Measurements from ENCODE around the gene BANK1.

The BANK1 gene

DNA sequence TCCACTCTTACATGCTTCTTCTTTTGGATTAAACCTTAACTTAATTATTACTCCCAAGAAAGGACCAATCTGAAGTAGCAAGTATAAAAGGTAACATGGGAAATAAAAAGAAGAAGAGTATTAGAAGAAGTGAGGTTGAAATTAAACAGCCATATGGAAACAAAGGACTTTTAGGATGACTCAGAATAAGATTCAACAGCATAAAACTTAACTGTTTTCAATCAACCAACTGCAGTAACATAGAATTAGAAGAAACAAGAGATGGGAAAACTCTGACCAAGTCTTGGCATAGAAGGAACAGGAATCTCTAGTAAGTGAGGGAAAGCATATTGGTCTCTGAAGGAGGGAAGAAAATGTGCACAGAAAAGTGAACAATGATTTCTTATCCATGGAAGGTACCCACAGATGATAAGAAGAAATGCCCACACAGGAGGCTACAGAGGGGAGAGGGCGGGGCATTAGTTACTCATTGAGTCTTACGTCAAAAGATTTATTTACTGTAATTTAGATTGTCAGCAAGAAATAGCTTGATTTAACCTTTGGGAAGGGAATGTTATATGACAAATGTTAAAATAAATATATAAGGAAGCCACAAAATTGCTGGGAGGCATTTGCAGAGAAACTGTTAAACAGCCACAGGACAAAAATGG, 177.3 kb downstream of the BANK1 start:
- FAIRE-seq, result no peak

DNA sequence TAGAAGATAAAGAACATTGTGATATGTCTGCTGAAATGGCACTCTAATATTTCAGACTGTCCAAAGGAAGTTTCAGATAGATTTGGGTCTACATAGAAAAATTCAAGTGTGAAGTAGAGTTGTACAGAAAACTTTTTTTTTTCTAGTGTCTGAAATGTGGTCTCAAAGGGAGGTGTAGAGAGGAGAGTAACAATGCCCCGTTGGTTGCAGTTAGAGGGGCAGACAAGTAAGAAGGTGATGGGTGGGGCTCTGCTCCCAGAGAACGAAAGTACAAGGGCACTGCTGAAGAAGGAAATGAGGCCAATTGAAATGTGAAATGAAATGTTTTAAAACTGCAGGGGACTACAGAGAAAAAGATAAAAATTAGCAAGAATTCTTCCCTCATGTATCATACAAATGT, 177.8 kb downstream of the BANK1 start:
- FAIRE-seq, result no peak

DNA sequence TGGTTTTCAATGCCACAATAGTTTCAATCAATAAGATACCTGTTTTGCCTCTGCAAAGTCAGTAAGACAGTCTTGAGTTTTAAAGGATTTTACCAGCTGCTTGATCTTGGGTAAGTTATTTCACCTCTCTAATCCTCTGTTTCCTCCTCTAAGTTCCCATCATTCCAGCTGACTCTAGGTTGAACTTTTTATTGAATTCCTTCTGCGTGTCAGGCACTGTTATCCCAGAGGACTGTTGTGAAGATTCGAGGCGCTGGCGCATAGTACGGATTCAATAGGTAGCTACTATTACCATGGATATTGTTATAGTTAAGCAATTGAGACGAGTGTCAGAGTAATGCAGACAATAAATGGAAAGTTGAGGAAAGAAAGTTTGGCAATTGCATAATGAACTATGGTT, 179.4 kb downstream of the BANK1 start:
- no peak for FAIRE-seq

DNA sequence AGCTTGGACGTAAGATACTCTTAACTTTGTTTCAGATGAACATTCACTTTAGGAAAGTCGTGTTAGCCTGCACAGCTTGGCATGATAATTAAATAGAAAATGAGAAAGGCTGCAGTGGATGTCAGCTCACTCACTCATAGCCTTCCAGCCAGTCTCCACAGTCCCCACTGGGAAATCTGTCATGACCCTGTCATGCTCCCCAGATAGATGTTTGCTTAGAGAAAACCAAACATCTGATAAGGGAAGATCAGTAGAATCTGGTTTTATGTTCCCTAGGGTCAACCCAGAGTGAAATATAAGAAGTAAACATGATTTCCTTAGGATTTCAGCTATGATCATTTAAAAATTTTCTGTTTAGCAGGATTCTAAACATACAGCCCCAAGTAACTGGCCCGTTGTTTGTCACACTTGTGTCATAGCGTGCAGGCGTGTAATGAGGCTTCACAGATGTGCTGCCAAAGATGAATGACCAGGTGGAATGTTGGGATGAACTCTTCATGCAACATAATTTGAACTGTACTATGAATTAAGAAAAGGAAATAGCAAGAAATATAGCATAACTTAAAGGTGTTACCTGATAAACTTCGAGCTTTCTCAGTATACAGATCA, 180.1 kb downstream of the BANK1 start:
- no peak for FAIRE-seq

DNA sequence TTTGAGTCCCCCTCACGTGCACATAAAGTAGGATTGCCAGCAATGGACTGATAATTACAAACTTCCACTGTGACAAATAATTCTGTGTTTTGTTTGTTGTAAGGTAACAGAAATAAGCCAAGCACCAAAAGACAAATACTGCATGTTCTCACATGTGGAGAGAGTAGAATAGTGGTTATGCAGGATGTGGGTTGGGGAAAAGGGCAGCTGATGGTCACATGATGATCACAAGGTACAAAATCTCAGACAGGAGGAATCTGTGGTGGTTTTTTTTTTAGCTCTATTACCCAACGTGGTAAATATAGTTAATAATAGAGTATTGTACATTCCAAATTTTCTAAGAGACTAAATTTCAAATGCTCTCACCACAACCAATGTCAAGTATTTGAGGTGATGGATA, 182.3 kb downstream of the BANK1 start:
- no peak for FAIRE-seq

DNA sequence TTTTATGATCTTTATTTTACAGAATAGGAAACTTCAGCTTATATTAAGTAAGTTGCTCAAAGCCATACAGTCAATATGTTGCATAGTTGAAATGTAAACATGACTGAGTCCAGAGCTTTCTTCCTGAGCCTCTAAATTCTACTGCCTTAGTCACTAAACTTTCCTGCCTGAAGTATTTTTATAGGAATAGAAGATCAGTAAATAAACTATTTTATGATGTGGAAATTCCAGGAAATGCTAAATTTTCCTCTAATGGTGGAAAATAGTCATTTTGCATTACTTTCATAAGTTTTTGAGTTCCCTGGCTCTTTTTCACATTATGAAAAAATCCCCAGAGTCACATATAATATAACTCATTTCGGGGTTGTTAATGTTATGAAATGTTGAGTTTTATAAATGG, 182.8 kb downstream of the BANK1 start:
- no peak for FAIRE-seq

DNA sequence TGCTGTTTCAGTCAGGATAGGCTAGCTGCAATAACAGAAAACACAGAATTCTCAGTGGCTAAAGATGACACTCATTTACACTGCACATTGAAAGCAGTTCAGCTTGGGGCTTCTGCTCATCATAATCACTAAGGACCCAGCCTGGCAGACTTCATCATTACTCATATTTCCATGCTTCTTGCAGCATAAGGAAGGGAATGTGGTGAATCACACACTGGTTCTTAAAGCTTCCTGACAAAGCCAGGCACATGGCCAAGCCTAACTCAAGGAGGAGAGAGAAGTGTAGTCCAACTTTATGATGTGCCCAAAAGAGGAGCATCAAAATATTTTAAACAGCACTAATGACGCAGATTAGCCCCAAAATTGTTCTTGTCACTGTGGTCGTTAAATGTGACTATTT, 186.5 kb downstream of the BANK1 start:
- no peak for FAIRE-seq

DNA sequence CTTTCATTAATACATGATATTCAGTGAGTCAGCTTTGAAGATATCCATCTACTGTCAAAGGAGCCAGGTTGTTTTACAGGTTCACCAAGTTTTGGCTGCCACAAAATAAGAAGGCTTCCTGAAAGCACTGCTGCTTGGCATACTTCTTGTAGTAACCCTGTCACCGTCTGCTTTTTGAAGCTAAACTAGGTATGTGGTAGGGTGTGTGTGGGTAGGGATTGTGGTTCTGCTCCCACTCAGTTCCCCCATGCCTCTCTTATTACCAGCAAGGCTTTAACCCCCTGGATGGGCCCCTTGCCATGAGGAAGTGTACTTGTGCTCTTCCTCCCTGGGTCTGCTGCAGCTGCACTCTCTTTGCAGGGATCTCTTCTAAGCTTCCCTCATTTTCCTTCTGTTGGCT, 191.2 kb downstream of the BANK1 start:
- no peak for FAIRE-seq

DNA sequence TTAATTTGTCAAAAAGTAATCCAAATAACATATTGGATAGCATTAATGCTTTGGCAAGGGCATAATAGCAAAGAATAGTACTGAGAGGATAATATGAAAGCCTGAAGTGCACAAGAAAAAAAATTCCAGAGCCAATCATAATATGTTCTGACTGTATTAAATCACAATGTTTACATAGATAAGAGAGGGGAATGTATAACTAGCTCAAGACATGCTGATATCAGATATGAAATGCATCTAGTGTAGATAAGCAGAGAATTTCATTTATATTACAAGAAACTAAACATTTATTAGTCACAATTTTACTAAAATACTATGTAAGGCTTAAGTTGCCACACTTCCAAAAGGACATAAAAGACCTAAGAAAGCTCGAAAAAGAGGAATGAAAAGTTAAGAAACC, 193.3 kb downstream of the BANK1 start:
- no peak for FAIRE-seq

DNA sequence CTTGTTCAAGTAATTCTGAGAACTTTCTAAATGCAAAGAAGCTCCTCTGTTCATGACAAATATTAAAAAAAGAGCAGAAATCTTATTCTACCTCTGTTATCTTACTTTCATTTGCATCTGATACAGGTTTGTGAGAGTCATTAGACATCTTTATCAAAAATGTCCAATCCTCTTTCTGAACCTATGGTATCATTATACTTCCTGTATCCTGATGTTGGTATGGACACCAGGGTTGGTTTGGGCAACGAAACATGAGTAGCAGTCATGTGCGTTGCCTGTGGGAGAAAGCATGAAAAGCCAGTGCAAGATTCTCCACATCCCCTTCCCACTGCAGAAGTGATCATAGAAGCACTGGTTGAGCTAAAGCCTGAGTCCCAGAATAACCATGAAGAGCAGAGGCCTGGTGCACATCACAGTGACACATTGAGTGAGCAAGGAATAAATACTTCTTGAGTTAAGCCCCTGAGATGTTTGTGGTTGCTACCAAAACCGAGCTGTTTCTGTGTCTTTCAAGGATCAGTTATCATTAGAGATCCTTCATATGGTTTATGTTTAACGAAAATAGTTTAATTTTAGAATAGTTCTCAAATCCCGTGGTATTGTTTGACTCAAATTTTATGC, 197.2 kb downstream of the BANK1 start:
- no peak for FAIRE-seq

DNA sequence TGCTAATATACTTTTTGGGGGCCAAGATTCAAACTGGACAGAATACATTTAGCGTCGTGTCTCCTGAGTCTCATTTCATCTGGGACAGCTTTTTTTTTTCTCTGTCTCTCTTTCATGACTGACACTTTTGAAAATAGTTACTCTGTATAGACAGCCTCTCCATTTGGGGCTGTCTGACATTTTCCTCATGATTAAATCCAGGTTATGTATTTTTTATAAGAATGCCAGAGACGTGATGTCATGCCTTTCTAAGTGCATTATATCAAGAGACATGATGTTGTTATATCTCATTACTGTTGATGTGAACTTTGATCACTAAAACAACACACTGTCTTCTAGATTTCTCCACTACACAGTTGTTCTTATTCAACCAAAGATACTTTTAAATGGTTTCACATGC, 199.0 kb downstream of the BANK1 start:
- no peak for FAIRE-seq

DNA sequence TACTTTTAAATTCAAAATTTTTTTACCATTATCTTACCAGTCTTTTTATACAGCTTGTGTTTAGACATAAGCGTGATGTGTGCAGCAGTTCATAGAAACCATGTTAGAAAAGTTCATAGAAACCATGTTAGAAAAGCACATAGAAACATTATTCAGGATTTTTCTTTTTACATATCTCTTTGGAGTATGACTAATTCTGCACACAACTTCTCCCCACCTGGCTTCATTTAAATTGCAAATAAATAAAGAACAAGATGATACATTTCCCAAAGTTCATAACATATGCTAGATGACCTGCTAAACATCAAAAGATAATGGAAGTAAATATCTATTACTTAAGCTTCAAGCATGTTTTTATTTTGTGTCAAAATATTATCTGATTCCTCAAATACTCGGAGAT, 201.9 kb downstream of the BANK1 start:
- no peak for FAIRE-seq

DNA sequence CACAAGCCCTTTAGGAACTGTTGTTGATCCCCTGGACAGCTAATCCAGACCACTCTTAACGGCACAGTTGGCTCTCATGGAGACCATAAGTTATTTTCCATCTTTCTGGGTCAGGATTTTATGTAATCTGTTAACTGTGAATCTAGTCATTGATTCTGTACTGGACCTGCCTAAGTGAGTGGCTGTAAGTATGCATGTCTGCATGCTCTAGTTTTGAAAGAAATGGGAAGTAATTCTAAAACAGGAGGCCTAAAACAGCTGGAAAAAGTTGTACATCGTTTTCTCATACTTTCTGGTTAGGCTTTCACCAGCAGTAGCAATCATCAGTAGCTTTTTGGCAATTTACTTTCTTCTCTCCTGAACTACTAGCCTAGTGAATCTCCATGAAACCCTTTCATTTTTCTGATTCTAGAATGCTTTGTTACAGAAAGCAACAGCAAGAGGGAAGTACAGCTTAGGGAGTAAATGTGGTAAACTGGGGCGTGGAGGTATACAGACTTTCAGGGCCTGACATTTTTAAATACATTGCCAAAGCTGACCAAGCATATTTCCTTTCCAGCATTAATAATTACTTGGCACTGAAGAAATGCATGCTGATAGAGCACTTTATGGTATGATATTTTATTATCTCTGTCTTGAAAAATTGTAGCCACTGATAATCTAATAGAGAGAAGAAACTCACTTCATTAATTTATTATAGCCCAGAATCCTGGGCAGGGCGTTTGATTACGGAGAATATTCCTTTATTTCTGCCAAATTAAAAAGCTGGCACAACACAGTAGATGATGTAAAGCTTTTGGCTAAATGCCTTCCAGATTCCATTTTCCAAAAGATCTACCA, 202.7 kb downstream of the BANK1 start:
- no peak for FAIRE-seq

DNA sequence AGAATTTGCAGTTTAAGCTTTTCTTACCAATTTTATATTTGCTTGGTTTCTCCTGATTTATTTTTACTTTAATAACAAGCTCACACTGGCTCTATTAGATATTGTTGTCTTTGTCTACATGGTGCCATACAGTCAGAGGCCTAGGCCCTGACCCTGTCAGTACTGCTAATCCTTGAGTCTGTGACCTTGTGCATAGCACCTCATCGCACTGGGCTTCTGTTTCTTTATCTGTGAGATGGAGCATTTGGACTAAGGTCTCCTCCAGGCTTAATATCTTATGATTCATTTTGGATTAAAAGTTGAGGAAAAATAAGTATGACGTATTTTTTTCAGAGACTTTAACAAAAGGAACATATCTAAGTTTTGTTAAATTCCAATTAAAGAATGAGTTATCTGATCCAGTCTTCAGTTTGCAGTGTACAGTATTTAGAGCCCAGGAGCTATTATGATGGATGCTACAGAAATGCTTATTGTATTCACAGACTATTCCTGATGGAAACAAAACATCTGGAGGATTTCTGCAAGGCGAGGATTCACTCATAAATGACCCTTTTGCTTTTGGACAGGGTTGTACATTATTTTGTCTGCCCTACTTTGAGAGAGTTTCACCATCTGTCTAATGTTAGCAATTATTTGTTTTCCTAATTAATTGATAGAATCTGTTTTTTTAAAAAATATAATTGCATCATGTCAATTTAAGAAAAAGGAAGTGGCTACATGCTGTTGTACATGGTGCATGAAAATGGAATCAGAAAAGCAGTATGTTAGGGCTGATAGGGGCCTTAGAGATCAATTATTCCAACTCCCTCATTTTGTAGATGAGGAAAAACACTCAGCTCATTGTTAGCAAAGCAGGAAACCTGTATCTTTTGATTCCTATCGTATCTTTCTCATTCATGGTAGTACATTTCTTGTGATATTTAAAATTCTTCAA, 203.6 kb downstream of the BANK1 start:
- FAIRE-seq, result no peak

DNA sequence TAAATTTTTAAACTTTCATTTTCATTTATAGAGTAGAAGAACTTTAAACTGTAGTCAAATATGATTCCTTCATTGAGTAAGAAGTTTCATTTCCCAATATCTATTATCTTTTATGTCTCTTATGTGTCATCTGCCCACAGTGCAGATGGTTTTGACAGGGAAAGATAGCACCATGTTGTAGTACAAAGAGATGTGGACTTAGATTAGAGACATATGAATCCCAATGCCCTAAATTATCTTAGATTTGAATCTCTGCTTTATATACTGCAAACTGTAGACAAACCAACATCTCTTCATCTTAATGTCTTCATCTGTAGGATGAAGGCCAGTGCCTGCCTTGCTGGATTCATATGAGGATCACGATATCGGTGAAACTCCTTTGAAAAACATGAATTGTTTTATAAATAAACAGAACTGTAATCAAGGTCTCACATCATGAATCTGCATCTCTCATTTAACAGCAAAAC, 217.5 kb downstream of the BANK1 start:
- no peak for FAIRE-seq

DNA sequence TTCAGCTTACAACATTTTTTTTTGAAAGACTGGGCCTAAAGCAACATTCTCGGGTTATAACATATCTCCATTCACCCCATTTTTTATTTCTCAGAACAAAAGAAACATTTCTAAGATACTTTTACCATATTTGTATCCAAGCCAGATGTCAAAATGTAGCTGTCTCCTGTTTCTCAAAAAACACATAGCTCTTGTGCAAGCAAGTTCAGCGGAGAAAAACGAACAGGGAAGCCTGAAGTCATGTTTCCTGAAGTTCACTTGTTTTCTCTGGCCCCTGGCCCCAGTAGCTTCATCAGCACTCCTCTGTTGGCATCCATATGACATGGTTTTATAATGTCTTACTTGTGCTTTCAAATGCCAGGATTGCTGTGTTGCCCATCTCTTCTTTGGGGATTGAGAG, 218.2 kb downstream of the BANK1 start:
- FAIRE-seq, result no peak

DNA sequence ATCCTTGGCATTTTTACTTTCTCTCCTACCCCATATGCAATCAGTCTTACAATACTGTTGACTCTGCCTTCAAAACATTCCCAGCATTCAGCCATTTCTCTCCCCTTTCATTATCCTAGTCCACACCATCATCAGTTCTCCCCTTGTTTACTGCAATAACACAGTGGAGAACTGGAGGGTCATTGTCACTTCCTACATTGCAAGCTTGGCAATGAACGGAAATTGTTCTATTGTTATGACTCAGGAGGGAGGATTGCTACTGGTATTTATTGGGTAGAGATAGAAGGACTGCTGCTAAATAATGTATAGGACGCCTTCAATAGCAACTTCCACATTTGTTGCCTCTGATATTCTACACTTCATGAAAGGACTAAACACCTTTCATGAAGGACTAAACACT, 231.8 kb downstream of the BANK1 start:
- FAIRE-seq, result no peak

DNA sequence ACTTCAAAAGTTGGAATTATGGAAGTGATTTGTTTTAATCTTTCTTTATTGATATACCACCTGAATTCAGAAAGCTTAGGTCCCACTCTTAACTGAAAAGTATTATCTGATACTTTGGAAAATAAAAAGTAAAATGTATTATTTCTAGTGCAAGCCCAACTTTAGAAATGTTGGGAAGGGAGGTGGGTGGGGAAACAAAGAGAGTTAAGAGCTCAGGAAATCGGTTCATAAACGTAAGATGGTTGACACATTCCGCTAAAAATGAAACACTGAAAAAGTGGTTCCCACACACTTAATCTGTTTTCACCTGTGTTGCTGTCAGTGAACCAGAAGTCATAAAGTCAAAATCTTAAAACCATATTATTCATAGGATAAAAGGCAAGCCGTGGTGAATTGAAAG, 237.4 kb downstream of the BANK1 start:
- FAIRE-seq, result no peak

DNA sequence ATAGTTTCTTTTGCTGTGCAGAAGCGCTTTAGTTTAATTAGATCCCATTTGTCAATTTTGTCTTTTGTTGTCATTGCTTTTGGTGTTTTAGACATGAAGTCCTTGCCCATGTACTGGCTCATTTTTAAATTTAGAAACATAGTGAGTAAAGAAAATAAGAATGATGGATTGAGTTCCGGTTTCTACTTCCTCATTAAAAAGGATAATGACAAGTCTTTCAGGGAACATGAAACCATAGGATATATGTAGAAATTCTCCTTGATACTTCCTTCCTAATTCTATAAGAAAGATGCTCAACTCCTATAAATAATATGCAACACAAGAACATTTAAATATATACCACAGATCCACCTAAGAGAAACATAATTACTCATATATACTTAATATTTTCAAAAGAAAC, 240.9 kb downstream of the BANK1 start:
- no peak for FAIRE-seq

DNA sequence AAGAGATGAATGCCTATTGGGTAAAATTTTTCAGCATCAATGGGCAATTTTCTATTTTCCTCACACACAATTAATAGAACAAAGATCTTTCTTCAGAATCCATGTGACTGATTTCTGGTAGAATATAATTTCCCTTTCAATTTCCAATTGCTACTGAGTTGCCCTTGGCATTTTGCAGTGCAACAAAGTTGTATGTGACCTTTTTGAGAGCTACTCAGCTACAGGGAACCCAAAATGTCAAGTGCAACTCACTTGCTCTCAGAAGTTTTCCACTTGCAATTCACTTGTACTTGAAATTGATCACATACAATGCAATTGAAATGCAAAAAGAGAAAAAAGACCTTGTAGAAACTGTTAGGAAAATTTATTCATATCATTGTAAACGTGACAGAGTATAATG, 245.5 kb downstream of the BANK1 start:
- no peak for FAIRE-seq

DNA sequence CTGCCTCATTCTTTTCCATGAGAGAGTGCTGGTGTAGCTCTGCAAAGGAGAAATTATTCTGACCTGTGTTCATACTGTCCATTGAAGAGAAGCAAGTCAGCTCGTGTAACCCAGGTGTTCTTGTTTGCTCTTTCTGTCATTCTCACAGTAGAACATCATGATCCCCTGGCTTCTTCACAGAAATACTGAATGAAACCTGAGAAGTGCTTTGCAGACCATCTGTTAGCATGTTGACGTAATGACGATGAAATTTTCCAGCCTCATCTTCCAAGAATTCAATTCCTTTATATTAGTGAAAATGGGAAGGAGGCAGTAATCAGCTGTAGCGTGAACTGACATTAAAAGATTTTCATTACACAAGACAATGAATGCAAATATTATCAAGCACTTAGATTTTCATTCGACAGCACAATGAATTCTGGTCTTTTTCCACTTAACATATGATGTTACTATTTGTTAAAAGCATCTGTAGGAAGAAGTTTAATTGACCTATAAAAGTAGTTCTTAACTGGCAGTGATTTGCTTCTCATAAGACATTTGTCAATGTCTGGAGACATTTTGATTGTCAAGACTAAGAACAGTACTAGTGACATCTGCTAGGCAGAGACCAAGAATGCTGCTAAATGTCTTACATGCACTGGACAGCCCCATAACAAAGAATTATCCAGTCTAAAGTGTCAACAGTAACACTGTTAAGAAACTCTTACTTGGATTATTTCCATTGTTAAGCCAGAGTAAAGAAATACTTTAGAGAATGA, 246.3 kb downstream of the BANK1 start:
- no peak for FAIRE-seq

DNA sequence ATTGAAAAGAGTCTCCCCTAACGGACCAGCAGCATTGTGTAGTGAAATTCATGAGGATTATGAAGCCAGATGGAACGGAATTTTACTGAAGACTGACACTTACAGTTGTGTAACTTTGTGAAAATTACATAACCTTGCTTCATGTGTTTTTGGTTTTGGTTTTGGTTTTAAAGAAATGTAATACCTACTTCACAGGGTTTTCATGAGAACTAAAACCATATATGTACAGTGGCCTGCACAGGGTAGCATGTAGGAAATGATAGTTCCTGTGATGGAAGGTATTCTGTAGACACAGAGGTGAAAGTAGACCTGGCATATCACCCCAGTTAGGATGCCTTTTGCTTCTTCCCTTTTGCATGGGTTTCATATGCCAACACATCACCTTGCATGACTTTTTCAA, 247.0 kb downstream of the BANK1 start:
- no peak for FAIRE-seq
